ENCODE results near the gene SPATA31C1.
"Not testable (repeated sequence)": the region's sequence is repeated elsewhere in the genome, so short reads cannot be mapped to it uniquely, and the experiment has no call there.

The SPATA31C1 gene

DNA sequence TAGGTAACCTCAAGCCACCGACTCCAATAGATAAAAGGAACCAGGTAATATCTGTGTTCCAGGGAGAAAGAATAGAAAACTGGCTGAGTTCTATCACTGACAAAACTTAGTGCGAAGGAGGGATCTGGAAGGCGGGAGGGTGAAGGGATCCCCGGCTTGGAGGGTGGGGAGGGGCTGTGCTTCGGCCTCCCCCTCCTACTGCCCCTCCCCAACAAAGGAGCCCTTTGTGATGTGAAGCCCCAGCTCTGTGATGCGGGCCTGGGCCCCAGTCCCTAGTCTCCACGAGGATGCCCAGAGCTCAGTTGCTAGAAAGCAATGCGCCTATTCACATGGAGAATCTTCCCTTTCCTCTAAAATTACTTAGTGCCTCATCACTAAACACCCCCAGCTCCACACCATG is at the start of gene SPATA31C1:
Gene SPATA31C1 (plus strand): TSS at position 301 of the 400 bp plus-strand sequence.
- not testable (repeated sequence) for H3K9me3 ChIP-seq (ENCODE audit: control insufficient read depth, low read length); H3K36me3 ChIP-seq (ENCODE audit: control insufficient read depth, insufficient read depth, low read length); H3K4me1 ChIP-seq (ENCODE audit: control insufficient read depth, insufficient read depth, low read length); H3K4me3 ChIP-seq (ENCODE audit: low read length); H3K9ac ChIP-seq (ENCODE audit: low read length); H3K27me3 ChIP-seq (ENCODE audit: control insufficient read depth, insufficient read depth, low read length)

DNA sequence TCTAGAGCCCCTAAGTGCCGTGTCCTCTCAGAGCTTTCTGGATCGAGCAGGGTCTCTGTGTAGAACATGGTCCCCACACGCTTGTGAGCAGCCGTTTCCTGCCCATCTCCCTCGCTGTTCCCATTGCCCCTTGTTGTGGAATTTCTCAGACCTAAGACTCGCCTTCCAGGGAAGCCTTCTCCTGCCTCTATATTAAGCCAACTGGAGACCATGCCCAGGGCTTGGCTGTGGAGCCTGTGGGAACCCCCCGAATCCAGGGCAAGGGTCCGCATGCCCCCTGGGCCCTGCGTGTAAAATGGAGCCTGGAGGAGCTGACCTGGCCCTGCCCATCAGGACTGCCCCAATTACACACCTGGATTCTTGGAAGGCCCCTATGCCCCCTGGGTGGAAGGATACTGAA is 49.6 kb upstream of the SPATA31C1 start:
- no peak overlapping the region for H3K4me3 ChIP-seq (ENCODE audit: low read length)
- no peaks in the 10 kb centered on the region for H3K9me3 ChIP-seq (ENCODE audit: control insufficient read depth, low read length)
- H3K36me3 ChIP-seq (ENCODE audit: control insufficient read depth, insufficient read depth, low read length) = no peaks in the 10 kb centered on the region
- H3K4me1 ChIP-seq (ENCODE audit: control insufficient read depth, insufficient read depth, low read length) = peaks cover 3% of the 10 kb centered on the region
- H3K27me3 ChIP-seq (ENCODE audit: control insufficient read depth, insufficient read depth, low read length) = no peaks in the 10 kb centered on the region
- no peak overlapping the region for H3K9ac ChIP-seq (ENCODE audit: low read length)

GRCh38 chr9:87868635-87869034 is 49.1 kb upstream of the SPATA31C1 start:
- H3K9me3 ChIP-seq (ENCODE audit: control insufficient read depth, low read length) = no peaks in the 10 kb centered on the region
- no peaks in the 10 kb centered on the region for H3K27me3 ChIP-seq (ENCODE audit: control insufficient read depth, insufficient read depth, low read length)
- no peaks in the 10 kb centered on the region for H3K36me3 ChIP-seq (ENCODE audit: control insufficient read depth, insufficient read depth, low read length)
- H3K4me3 ChIP-seq (ENCODE audit: low read length) = no peak overlapping the region
- H3K4me1 ChIP-seq (ENCODE audit: control insufficient read depth, insufficient read depth, low read length) = peaks cover 3% of the 10 kb centered on the region
- H3K9ac ChIP-seq (ENCODE audit: low read length) = no peak overlapping the region

GRCh38 chr9:87869082-87869481 is 48.7 kb upstream of the SPATA31C1 start:
- H3K9me3 ChIP-seq (ENCODE audit: control insufficient read depth, low read length) = no peaks in the 10 kb centered on the region
- H3K9ac ChIP-seq (ENCODE audit: low read length) = no peak overlapping the region
- H3K4me1 ChIP-seq (ENCODE audit: control insufficient read depth, insufficient read depth, low read length) = peaks cover 3% of the 10 kb centered on the region
- no peaks in the 10 kb centered on the region for H3K36me3 ChIP-seq (ENCODE audit: control insufficient read depth, insufficient read depth, low read length)
- H3K4me3 ChIP-seq (ENCODE audit: low read length) = no peak overlapping the region
- H3K27me3 ChIP-seq (ENCODE audit: control insufficient read depth, insufficient read depth, low read length) = no peaks in the 10 kb centered on the region

- H3K9ac ChIP-seq (ENCODE audit: low read length) = no peak overlapping the region
- H3K4me3 ChIP-seq (ENCODE audit: low read length) = no peak overlapping the region
- no peaks in the 10 kb centered on the region for H3K36me3 ChIP-seq (ENCODE audit: control insufficient read depth, insufficient read depth, low read length)
- no peaks in the 10 kb centered on the region for H3K4me1 ChIP-seq (ENCODE audit: control insufficient read depth, insufficient read depth, low read length)
- H3K27me3 ChIP-seq (ENCODE audit: control insufficient read depth, insufficient read depth, low read length) = no peaks in the 10 kb centered on the region
- H3K9me3 ChIP-seq (ENCODE audit: control insufficient read depth, low read length) = no peaks in the 10 kb centered on the region
Measured at GRCh38 chr9:87871425-87872078, 46.2 kb upstream of the SPATA31C1 start.

- Histone ChIP-seq H3K9me3 (ENCODE audit: control insufficient read depth, low read length) (no peaks in the 10 kb centered on the region), H3K36me3 (ENCODE audit: control insufficient read depth, insufficient read depth, low read length) (no peaks in the 10 kb centered on the region), H3K4me3 (ENCODE audit: low read length) (no peak overlapping the region), H3K4me1 (ENCODE audit: control insufficient read depth, insufficient read depth, low read length) (no peaks in the 10 kb centered on the region), H3K9ac (ENCODE audit: low read length) (no peak overlapping the region), H3K27me3 (ENCODE audit: control insufficient read depth, insufficient read depth, low read length) (no peaks in the 10 kb centered on the region)
Measured at GRCh38 chr9:87872079-87872624, 45.6 kb upstream of the SPATA31C1 start.

DNA sequence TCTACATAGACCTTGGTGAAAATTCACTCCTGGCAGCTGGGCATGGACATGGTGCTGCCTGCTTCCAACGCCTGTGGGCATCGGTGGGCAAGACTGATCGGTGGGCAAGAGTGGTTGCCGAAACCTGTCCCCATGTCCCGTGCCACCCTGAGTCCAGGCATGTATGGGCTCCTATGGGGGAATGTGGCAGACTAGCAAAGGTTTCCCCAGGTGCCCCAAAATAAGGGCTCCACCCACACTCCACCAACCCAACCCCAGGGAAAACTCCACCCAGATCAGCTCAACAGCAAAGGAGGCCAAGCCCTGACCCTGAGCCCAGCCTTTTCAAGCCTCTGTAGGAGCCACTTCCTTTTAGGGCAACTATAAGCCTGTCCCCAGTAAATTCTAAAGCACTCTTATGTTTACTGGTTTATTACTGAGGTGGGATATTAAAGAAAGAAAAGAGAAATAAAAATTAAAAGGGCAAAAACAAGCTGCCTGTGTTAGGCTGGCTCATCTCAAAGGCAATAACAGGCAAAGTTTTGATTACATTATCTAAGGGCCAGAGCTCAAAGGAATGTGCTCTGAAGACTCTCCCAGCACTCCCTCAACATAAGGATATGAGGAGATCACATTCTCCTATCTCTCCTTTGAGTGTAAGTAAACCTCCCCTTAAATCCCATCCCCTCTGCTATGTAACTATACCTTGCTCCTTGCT is 44.0 kb upstream of the SPATA31C1 start:
- H3K9me3 ChIP-seq (ENCODE audit: control insufficient read depth, low read length) = no peaks in the 10 kb centered on the region
- H3K4me3 ChIP-seq (ENCODE audit: low read length) = no peak overlapping the region
- no peaks in the 10 kb centered on the region for H3K4me1 ChIP-seq (ENCODE audit: control insufficient read depth, insufficient read depth, low read length)
- H3K27me3 ChIP-seq (ENCODE audit: control insufficient read depth, insufficient read depth, low read length) = no peaks in the 10 kb centered on the region
- no peak overlapping the region for H3K9ac ChIP-seq (ENCODE audit: low read length)
- H3K36me3 ChIP-seq (ENCODE audit: control insufficient read depth, insufficient read depth, low read length) = no peaks in the 10 kb centered on the region

DNA sequence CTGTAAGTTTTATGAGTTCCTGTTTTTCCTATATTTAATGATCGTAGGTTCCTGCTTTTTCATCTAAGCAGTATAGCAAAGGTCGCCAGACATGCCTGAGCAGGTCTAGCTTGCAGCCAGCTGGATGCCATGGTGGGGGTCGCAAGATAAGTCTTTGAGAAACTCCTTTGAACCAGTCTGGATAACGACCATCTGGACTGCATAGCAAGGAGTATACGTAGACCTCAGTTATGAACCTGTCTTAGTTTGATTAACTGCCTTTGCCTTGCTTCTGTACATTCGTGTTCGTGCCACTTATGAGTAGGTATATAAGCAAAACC is 43.5 kb upstream of the SPATA31C1 start:
- H3K4me3 ChIP-seq (ENCODE audit: low read length) = no peak overlapping the region
- no peaks in the 10 kb centered on the region for H3K36me3 ChIP-seq (ENCODE audit: control insufficient read depth, insufficient read depth, low read length)
- no peak overlapping the region for H3K9ac ChIP-seq (ENCODE audit: low read length)
- no peaks in the 10 kb centered on the region for H3K4me1 ChIP-seq (ENCODE audit: control insufficient read depth, insufficient read depth, low read length)
- no peaks in the 10 kb centered on the region for H3K27me3 ChIP-seq (ENCODE audit: control insufficient read depth, insufficient read depth, low read length)
- H3K9me3 ChIP-seq (ENCODE audit: control insufficient read depth, low read length) = no peaks in the 10 kb centered on the region

DNA sequence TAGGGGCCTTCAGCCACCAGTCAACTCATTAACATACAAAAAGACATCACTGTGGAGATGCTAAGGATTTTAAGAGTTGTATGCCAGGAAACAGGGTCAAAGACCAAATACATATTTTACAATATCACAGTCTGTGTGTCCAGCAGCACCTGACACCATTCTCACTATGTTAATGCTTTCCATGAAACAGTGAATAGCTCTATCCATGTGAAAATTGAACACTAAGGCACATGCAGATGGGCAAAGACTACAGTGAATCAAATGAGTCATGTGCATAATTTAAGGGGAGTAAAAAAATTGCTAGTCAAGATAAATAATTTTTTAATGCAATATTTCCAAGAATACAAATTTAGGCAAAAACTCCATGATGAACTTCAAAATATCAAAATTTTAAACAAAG is 42.7 kb upstream of the SPATA31C1 start:
- Histone ChIP-seq H3K27me3 (ENCODE audit: control insufficient read depth, insufficient read depth, low read length) (no peaks in the 10 kb centered on the region), H3K4me3 (ENCODE audit: low read length) (no peak overlapping the region), H3K9ac (ENCODE audit: low read length) (no peak overlapping the region), H3K9me3 (ENCODE audit: control insufficient read depth, low read length) (no peaks in the 10 kb centered on the region), H3K4me1 (ENCODE audit: control insufficient read depth, insufficient read depth, low read length) (no peaks in the 10 kb centered on the region), H3K36me3 (ENCODE audit: control insufficient read depth, insufficient read depth, low read length) (no peaks in the 10 kb centered on the region)

- H3K27me3 ChIP-seq (ENCODE audit: control insufficient read depth, insufficient read depth, low read length) = no peaks in the 10 kb centered on the region
- H3K9ac ChIP-seq (ENCODE audit: low read length) = no peak overlapping the region
- no peaks in the 10 kb centered on the region for H3K4me1 ChIP-seq (ENCODE audit: control insufficient read depth, insufficient read depth, low read length)
- H3K4me3 ChIP-seq (ENCODE audit: low read length) = no peak overlapping the region
- no peaks in the 10 kb centered on the region for H3K36me3 ChIP-seq (ENCODE audit: control insufficient read depth, insufficient read depth, low read length)
- H3K9me3 ChIP-seq (ENCODE audit: control insufficient read depth, low read length) = no peaks in the 10 kb centered on the region
Measured at GRCh38 chr9:87875831-87876545, 41.8 kb upstream of the SPATA31C1 start.

- Histone ChIP-seq H3K4me1 (ENCODE audit: control insufficient read depth, insufficient read depth, low read length) (no peaks in the 10 kb centered on the region), H3K9me3 (ENCODE audit: control insufficient read depth, low read length) (no peaks in the 10 kb centered on the region), H3K4me3 (ENCODE audit: low read length) (no peak overlapping the region), H3K36me3 (ENCODE audit: control insufficient read depth, insufficient read depth, low read length) (no peaks in the 10 kb centered on the region), H3K9ac (ENCODE audit: low read length) (no peak overlapping the region), H3K27me3 (ENCODE audit: control insufficient read depth, insufficient read depth, low read length) (no peaks in the 10 kb centered on the region)
Measured at GRCh38 chr9:87876708-87877107, 41.1 kb upstream of the SPATA31C1 start.

GRCh38 chr9:87878989-87879511 is 38.7 kb upstream of the SPATA31C1 start:
- Histone ChIP-seq H3K9ac (ENCODE audit: low read length) (no peak overlapping the region), H3K4me3 (ENCODE audit: low read length) (no peak overlapping the region), H3K36me3 (ENCODE audit: control insufficient read depth, insufficient read depth, low read length) (no peaks in the 10 kb centered on the region), H3K27me3 (ENCODE audit: control insufficient read depth, insufficient read depth, low read length) (no peaks in the 10 kb centered on the region), H3K4me1 (ENCODE audit: control insufficient read depth, insufficient read depth, low read length) (no peaks in the 10 kb centered on the region), H3K9me3 (ENCODE audit: control insufficient read depth, low read length) (no peaks in the 10 kb centered on the region)
